SH-SY5Y (cell line): Measurements from ENCODE around the gene RANGAP1.

Experiments used
- GATA2 ChIP-seq: IDR thresholded peaks from 2 replicates; pipeline ENCODE4 v1.6.1; 2011; ENCODE audit warnings: mild to moderate bottlenecking, low read depth, low read length
- GATA3 ChIP-seq: IDR thresholded peaks from 2 replicates; pipeline ENCODE4 v1.6.1; 2011; ENCODE audit warnings: low read depth, mild to moderate bottlenecking, low read length, moderate library complexity

GRCh38 chr22:41242396-41243117 lies 43.4 kb downstream of the RANGAP1 start:
- no peak for TF ChIP-seq GATA3
- no peak for TF ChIP-seq GATA2
